Urinary bladder (tissue), 4 donors: ENCODE results near the gene TTYH3. TPM values are rescaled to one million over a fixed set of nuclear protein-coding genes. Genes with fewer than 3 reads are reported as not detected.

Source experiments
- DNase-seq: peaks from one replicate; pipeline ENCODE4 v3.0.0-alpha.2; 2015; ENCODE audit errors: extremely low spot score
- H3K27ac ChIP-seq: one replicate; pipeline ENCODE4 v1.5.1; 2013; ENCODE audit warnings: low read depth, mild to moderate bottlenecking, moderate library complexity
- H3K36me3 ChIP-seq: one replicate; pipeline ENCODE4 v1.6.1; 2013; ENCODE audit warnings: mild to moderate bottlenecking, moderate library complexity; ENCODE audit not compliant: insufficient read depth
- H3K4me1 ChIP-seq: one replicate; pipeline ENCODE4 v1.6.1; 2013; ENCODE audit warnings: mild to moderate bottlenecking, moderate library complexity; ENCODE audit not compliant: insufficient read depth
- H3K4me3 ChIP-seq: one replicate; pipeline ENCODE4 v1.5.1; 2013; ENCODE audit warnings: low read depth, low read length
- WGBS: extraction: QIAGEN DNeasy Blood & Tissue Kit; methylation state at CpG from one replicate; pipeline ENCODE4 v1.1.7; 2013; 5-methylcytosine and 5-hydroxymethylcytosine counted together
- polyA plus RNA-seq: library from polyadenylated mRNA; stranded (reverse); fragments of 200-250 nt; gene quantifications from one replicate; pipeline ENCODE4 v1.2.3, GENCODE V29; 2013
- total RNA-seq: library from RNA; depleted of rRNA; stranded (reverse); fragments of >200 nt; gene quantifications from one replicate; pipeline ENCODE4 v1.2.3, GENCODE V29; 2014
- donor health status: healthy with polysubstance abuse.
- donor health status: healthy.

TTYH3 gene
- total and polyA plus RNA-seq, 2 donors: 26.7 to 29.2 TPM

GRCh38 chr7:2649139-2649838, 17.5 kb downstream of the TTYH3 start:
- 85% methylated on average over 18 of the region's 18 CpGs for WGBS
- Histone ChIP-seq H3K4me3 (no peak overlapping the region), H3K36me3 (no peaks in the 10 kb centered on the region), H3K4me1 (no peaks in the 10 kb centered on the region), H3K27ac (no peak overlapping the region)
- no peak for DNase-seq

DNA sequence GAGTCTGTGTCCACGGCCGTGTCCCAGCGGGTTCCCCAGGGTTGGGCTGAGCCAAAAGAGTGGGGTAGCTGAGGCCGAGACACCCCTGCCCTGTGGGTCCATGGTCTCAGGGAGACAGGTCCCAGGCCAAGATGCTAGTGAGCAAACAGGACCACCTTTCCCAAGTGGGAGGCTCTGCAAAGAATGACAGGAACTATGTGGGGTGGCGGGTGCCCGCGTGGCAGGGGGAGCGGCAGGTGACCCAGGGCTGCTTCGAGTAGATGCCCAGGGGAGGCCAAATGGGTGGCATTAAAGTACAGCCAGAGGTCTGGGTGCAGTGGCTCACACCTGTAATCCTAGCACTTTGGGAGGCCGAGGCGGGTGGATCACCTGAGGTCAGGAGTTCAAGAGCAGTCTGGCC, 18.2 kb downstream of the TTYH3 start:
- H3K4me1 ChIP-seq: no peaks in the 10 kb centered on the region
- WGBS: 94% methylated on average over 11 of the region's 11 CpGs
- DNase-seq: no peak
- no peaks in the 10 kb centered on the region for H3K36me3 ChIP-seq
- no peak overlapping the region for H3K27ac ChIP-seq
- no peak overlapping the region for H3K4me3 ChIP-seq

- 75% methylated on average over 8 of the region's 8 CpGs for WGBS
- Histone ChIP-seq H3K36me3 (no peaks in the 10 kb centered on the region), H3K27ac (no peak overlapping the region)
Observed at GRCh38 chr7:2650451-2650850, 18.7 kb downstream of the TTYH3 start.

GRCh38 chr7:2651336-2651735, 19.6 kb downstream of the TTYH3 start:
- no peaks in the 10 kb centered on the region for H3K4me1 ChIP-seq
- no peak for DNase-seq
- H3K27ac ChIP-seq: no peak overlapping the region
- 65% methylated on average over 15 of the region's 15 CpGs for WGBS
- H3K4me3 ChIP-seq: no peak overlapping the region
- H3K36me3 ChIP-seq: no peaks in the 10 kb centered on the region

More at GRCh38 chr7:2650451-2650850, 18.7 kb downstream of the TTYH3 start:
- H3K4me3 ChIP-seq: no peak overlapping the region
- H3K4me1 ChIP-seq: no peaks in the 10 kb centered on the region
- DNase-seq: no peak

DNA sequence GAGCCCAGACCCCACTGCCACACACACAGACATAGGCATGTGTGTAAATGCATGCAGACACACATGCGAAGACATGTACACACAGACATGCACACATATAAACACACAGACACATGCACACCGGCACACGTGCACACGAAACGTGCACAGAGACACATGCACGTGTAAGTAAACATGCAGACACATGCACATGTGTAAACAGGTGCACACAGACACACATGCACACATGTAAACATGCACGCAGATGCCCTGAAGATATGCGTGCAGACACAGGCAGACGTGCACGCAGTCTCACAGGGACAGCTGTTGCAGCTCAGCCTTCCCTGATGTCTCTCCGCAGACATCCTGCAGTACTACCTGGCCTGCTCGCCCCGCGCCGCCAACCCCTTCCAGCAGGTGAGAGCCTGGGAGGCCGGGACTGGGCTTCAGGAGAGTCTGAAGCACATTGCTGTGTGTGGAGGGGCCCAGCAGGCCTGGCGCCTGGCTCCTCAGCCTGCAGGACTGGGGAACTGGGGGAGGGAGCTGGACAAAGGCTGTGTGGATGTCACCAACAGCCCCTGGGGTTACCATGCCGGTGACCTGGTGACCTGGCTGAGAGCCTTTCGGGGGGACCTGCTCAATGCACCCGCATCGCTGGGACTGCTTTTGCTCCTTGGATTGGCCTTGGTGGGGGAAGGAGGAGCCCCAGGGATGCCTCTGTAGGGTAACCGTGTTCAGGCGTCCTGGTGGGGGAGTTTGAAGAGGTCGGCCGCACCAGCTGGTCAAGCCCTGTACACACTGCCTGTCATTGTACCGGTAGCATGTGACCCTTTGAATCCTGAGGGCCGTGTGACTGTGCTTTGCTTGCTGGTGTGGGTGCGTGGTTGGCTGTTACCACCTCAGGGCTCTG, 20.3 kb downstream of the TTYH3 start:
- Histone ChIP-seq H3K36me3 (no peaks in the 10 kb centered on the region), H3K4me3 (no peak overlapping the region), H3K4me1 (no peaks in the 10 kb centered on the region), H3K27ac (no peak overlapping the region)
- WGBS: 90% methylated on average over 28 of the region's 28 CpGs
- no peak for DNase-seq

DNA sequence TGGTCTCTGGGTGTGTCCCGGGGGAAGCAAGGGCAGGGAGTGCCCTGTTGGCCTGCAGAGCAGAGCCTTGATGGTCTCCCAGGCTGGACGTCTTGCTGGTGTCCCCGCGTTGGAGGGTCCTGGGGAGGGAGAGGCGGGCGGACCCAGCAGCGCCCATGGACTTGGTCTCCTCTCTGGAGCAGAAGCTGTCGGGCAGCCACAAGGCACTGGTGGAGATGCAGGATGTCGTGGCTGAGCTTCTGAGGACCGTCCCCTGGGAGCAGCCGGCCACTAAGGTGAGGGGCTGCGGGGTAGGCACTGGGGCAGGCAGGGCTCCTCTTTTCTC, 20.9 kb downstream of the TTYH3 start:
- Histone ChIP-seq H3K36me3 (no peaks in the 10 kb centered on the region), H3K27ac (no peak overlapping the region), H3K4me1 (no peaks in the 10 kb centered on the region), H3K4me3 (no peak overlapping the region)
- no peak for DNase-seq
- 96% methylated on average over 12 of the region's 12 CpGs for WGBS

GRCh38 chr7:2654059-2654458, 22.3 kb downstream of the TTYH3 start:
- no peak overlapping the region for H3K27ac ChIP-seq
- no peak for DNase-seq
- H3K4me3 ChIP-seq: no peak overlapping the region
- 69% methylated on average over 5 of the region's 5 CpGs for WGBS
- H3K4me1 ChIP-seq: no peaks in the 10 kb centered on the region
- H3K36me3 ChIP-seq: no peaks in the 10 kb centered on the region

DNA sequence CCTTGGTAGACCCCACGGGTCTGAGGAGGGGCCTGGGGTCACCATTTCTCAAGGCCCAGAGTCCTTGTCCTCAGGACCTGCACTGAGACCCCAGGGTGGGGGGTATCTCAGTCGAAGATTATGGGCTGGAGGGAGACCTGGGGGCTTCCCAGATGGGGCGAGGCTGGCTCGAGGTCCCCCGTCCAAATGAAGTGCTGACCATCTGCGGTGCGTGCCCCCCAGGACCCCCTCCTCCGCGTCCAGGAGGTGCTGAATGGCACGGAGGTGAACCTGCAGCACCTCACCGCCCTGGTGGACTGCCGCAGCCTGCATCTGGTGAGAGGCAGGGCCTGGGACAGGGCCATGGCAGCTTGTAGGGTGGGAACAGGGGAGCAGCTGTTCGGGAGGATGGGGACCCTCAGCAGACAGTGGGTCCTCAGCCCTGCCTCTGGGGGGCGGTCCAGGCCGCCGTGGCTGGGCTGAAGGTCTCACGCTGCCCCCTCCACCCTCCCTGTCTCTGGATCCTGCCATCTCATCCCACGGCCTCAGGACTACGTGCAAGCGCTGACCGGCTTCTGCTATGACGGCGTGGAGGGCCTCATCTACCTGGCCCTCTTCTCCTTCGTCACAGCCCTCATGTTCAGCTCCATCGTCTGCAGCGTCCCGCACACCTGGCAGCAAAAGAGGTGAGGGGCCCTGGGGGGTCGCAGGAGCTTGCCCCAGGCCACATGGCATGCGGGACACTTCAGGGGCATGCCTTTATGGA, 24.3 kb downstream of the TTYH3 start:
- H3K4me1 ChIP-seq: no peaks in the 10 kb centered on the region
- no peak overlapping the region for H3K4me3 ChIP-seq
- no peak overlapping the region for H3K27ac ChIP-seq
- H3K36me3 ChIP-seq: no peaks in the 10 kb centered on the region
- DNase-seq: no peak
- 91% methylated on average over 29 of the region's 29 CpGs for WGBS

DNA sequence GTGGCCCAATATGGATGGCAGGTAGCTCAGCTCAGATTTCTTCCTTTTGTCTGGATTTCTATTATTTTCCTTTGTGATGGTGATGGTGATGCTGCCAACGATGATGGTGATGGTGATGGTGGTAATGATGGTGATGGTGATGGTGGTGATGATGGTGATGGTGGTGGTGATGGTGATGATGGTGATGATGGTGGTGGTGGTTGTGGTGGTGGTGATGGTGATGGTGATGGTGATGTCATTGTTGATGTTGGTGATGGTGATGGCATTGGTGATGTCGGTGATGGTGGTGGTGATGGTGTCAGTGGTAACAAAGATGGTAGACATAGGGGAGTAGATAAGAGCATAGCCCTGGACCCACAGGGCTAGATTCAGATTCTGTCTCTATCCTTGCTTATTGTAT, 25.4 kb downstream of the TTYH3 start:
- DNase-seq: no peak
- 49% methylated on average over 2 of the region's 2 CpGs for WGBS
- no peaks in the 10 kb centered on the region for H3K36me3 ChIP-seq
- H3K4me3 ChIP-seq: no peak overlapping the region
- no peaks in the 10 kb centered on the region for H3K4me1 ChIP-seq
- no peak overlapping the region for H3K27ac ChIP-seq

DNA sequence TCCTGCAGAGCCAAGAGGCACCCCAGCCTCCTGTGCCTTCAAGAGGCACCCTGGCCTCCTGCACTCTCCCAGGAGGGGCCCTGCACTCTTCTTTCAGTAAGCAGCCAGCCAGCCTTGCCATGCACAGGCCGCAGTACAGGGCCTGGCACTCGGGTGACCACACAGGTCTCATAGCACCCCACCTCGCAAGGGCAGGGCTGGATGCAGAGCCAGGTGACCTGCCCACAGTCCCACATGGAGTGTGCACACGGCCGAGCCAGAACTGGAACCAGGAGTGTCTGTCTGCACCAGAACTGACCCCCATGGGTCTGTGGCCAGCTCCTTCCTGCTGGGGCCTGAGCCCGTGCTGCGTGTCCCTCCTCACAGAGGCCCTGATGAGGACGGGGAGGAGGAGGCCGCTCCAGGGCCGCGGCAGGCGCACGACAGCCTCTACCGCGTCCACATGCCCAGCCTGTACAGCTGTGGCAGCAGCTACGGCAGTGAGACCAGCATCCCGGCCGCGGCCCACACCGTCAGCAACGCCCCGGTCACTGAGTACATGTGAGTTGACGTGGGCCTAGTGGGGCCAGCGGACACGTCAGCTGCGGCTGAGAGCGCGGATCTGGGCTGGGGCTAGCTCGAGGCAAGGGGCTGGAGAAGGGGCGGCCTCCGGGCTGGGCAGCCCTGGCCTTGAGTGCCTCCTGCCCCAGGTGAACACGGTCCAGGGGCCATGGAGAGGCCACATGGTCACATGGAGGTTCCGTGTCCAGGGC, 26.3 kb downstream of the TTYH3 start:
- no peak overlapping the region for H3K4me3 ChIP-seq
- WGBS: 94% methylated on average over 33 of the region's 33 CpGs
- H3K27ac ChIP-seq: no peak overlapping the region
- no peaks in the 10 kb centered on the region for H3K36me3 ChIP-seq
- no peak for DNase-seq
- H3K4me1 ChIP-seq: no peaks in the 10 kb centered on the region

GRCh38 chr7:2658941-2659340, 27.2 kb downstream of the TTYH3 start:
- Histone ChIP-seq H3K27ac (no peak overlapping the region), H3K36me3 (no peaks in the 10 kb centered on the region), H3K4me3 (no peak overlapping the region), H3K4me1 (no peaks in the 10 kb centered on the region)
- DNase-seq: no peak
- 92% methylated on average over 15 of the region's 15 CpGs for WGBS

GRCh38 chr7:2659556-2660358, 28.0 kb downstream of the TTYH3 start:
- Histone ChIP-seq H3K27ac (no peak overlapping the region), H3K4me1 (no peaks in the 10 kb centered on the region), H3K4me3 (no peak overlapping the region), H3K36me3 (no peaks in the 10 kb centered on the region)
- 91% methylated on average over 36 of the region's 36 CpGs for WGBS
- DNase-seq: no peak
